ENCODE results near the gene PLAGL2.

GRCh38 chr20:32189691-32190615 is 17.6 kb downstream of the PLAGL2 start:
- TF ChIP-seq CTCF (IDR thresholded peaks at IDR 0.05) (no peak), TCF7L2 (IDR thresholded peaks at IDR 0.05; ENCODE audit: low read depth, low read length) (no peak)

Data from Panc1 (cell line).